ENCODE results near the gene PLCG2.
"Not testable (repeated sequence)": the region's sequence is repeated elsewhere in the genome, so short reads cannot be mapped to it uniquely, and the experiment has no call there.

The PLCG2 gene

GRCh38 chr16:81921085-81921814 lies 142.2 kb downstream of the PLCG2 start:
- no peak for DNase-seq

DNA sequence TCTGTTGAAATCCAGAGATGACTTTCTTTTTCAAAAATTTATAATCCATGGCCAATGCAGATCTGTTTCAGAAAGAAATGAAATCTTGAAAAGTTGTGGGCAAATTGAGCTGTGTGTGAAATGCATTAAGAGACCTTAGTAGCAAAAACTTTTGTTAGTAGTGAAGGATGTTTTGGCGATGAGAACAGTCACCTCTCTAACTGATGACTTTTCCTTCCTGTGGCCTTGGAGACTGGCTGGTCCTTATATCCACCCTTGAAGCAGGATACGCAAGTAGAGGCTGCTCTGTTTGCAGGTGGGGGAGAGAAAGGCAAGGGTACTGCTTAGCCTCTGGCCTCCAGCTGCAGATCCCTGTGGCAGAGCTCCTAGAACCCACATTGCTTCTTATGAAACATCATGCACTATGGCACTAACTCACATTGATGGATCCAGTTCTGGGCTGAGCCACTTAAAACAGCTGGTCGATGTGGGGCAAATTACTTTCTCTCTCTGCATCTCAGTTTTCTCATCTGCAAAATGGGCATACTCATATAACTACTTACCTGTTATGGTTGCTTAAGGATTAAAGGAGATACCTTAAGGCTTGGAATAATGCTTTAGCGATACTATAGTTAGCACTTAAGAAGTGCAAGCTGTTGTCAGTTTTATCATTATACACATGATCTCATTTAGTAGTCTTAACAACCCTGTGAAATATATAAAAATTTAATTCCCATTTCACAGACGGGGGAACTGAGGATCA lies 142.9 kb downstream of the PLCG2 start:
- no peak for DNase-seq

DNA sequence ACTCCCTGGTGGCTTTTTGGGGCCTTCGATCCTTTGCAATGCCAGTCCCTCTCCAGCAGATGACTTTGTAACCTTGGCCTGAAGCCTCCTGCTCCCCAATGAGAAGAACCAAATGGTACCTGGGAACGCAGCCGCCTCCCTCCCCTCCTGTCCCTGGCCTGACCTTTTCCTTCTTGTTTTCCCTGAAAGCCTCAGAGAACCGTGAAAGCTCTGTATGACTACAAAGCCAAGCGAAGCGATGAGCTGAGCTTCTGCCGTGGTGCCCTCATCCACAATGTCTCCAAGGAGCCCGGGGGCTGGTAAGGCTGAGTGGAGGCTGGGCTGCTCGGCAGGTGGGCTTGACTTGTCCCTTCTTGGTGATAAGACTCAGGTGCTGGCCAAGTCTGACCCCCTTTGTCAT lies 144.2 kb downstream of the PLCG2 start:
- DNase-seq, result no peak

DNA sequence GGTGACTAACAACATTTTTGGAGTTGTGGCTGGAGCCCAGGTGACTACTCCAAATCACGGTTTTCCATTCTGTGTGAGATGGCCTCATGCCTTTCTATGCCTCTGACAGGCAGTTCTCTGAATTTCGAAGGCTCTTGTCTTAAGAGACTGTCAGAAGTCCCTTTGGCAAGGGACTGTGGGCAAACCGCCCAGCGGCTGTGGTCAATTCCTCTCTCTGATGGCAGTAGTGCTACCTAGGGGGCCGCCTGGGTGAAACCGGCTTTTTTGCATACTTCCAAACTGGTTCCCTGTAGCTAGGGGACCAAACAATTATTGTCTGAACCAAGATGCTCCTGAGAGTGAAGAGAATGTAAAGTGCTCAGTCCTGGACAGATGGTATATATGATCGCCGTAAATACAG lies 145.9 kb downstream of the PLCG2 start:
- no peak for DNase-seq

- DNase-seq, result no peak
Measured at GRCh38 chr16:81926036-81926435, 146.9 kb downstream of the PLCG2 start.

DNA sequence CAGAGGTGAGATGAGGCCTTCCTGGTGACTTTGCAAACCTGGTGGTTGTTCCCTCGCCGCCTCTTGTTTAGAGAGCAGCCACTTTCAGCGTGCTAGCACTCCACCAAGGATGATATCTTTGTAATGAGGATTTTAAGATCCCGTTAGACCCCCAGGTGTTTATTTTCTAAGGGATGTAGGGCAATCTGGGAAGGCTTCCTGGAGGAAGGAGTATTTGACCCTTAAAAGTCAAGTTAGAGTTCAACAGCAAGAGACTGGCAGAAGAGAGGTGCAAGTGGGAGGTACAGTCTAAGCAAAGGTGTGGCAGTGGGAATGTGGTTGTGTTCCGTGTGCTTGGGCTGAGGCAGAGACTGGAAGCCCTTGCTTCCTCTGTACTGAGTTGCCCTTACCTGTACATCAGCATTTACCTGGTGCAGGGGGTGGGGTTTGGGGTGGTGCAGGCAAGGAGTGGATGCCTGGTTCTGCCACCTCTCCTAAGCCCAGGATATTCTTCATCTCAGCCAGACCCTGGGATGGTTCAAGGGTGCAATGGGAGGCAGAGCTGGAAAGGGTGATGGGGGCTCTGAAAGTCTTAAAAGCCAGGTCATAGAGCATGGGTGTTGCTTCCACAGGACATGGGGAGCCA lies 148.6 kb downstream of the PLCG2 start:
- no peak for DNase-seq

DNA sequence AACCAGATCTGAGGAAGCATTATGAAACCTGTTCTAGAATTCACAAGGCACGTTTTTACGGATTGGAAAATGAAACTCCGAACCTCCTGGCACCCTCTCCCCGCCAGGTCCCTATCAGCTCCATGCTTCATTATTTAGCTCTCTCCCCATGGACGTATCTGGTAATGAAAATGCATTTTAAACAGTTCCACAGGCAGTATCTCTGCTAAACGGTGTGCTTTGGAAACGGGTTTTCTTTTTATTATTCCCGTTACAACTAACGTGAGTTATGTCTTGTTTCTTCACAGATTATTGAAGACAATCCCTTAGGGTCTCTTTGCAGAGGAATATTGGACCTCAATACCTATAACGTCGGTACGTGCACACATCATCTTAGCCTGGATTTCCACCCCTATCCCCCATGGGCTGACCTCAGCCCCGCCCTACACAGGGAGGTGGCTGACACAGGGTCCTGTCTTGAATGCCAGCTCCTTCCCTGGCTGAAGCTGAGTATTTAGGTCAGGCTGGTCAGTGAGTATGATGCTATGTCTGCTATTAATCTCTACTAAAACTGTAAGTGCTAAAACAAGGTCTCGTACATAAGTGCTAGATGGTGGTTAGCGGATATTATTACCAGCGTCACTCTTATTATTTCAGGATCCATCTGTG lies 149.3 kb downstream of the PLCG2 start:
- DNase-seq, result no peak

DNA sequence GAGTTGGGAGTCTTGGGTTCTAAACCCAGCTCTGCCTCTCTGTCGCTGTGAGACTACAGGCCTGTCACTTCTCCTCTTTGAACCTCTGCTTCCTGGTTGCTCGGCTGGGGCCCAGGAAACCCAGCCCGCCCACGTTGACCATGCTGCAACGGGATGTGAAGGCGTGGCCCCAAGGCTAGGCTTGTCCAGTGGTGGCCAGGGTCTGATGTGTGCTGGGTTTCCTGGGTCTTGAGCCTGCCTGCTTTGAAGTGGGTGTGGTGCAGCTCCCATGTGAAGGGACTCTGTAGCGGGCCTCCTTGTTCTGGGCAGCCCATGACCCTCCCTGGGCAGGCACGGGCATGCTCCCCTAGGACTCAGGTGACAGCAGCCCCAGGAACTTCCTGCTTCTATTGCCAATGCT lies 149.9 kb downstream of the PLCG2 start:
- DNase-seq, result no peak

DNA sequence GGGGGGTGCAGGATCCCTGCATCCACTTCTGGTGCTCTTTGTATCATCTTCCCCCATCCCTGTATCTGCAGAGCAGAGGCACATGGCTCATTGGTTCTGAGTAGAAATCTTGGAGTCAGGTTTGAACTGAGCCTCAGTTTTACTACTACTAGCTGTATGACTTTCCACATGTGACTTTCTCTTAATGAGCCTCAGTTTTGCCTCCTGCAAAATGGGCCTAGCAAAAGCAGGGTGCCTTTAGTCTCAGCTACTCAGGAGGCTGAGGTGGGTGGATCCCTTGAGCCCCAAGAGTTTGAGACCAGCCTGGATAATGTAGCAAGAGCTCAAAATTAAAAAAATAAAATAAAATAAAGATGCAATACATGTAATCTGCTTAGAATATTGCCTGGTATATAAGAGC lies 150.8 kb downstream of the PLCG2 start:
- DNase-seq, result no peak

DNA sequence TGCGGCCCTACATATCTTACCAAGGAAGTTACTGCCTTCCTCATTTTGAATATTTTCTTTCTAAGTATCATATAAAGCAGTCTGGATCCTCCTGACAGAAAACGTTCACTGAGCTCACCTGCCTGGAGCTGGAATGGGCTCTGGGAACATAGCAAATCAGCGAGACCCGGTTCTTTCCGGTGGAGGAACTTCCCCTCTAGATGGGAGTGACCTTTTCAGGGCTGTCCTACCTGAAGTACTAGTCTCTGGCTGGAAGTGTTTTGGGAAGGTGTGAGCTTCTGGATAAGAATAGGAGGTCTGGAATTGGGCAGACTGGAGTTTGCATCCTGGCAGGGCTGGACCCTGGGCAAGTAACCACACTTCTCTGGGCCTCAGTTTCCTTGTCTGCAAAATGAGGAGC lies 152.8 kb downstream of the PLCG2 start:
- no peak for DNase-seq

- no peak for DNase-seq
Measured at GRCh38 chr16:81932668-81933067, 153.6 kb downstream of the PLCG2 start.

- DNase-seq, result no peak
Measured at GRCh38 chr16:81933361-81933760, 154.3 kb downstream of the PLCG2 start.

DNA sequence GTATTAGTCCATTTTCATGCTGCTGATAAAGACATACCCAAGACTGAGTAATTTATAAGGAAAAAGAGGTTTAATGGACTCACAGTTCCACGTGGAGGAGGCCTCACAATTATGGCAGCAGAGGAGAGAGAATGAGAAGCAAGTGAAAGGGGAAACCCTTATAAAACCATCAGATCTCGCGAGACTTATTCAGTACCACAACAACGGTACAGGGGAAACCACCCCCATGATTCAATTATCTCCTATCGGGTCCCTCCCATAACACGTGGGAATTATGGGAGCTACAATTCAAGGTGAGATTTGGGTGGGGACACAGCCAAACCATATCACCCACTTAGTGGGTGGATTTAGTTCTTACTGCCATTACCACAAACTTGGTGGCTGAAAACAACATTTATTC lies 155.6 kb downstream of the PLCG2 start:
- not testable (repeated sequence) for DNase-seq

GRCh38 chr16:81936209-81937000 lies 157.3 kb downstream of the PLCG2 start:
- no peak for DNase-seq

DNA sequence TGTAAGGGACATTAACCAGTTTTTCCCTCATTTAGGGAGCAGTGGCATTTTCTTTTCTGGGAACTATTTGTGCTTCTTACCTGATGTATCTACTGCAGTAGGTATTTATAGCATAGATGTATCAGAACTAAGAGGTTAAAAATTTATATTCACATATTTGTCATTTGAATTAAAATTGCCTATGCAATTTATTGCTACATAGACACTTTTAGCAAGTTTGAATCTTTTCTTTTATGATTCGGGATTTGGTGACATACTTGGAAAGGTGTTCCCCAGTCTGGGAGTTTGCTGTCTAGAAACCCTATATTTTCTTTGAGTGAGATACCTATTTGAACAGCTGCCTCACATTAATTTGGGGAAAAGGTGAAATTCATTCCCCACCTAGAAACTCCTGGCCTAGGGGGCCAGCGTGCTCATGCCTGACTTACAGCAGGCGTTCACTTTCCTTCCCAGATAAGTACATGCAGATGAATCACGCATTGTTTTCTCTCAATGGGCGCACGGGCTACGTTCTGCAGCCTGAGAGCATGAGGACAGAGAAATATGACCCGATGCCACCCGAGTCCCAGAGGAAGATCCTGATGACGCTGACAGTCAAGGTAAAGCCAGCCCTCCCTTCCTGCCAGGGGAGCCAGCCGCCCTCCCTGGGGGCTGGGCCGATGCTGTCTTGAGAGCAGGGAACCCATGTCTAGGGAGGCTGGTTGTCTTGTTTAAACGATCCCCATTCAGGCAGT lies 158.4 kb downstream of the PLCG2 start:
- DNase-seq, result no peak

- DNase-seq, result no peak
Measured at GRCh38 chr16:81938326-81939163, 159.5 kb downstream of the PLCG2 start.

DNA sequence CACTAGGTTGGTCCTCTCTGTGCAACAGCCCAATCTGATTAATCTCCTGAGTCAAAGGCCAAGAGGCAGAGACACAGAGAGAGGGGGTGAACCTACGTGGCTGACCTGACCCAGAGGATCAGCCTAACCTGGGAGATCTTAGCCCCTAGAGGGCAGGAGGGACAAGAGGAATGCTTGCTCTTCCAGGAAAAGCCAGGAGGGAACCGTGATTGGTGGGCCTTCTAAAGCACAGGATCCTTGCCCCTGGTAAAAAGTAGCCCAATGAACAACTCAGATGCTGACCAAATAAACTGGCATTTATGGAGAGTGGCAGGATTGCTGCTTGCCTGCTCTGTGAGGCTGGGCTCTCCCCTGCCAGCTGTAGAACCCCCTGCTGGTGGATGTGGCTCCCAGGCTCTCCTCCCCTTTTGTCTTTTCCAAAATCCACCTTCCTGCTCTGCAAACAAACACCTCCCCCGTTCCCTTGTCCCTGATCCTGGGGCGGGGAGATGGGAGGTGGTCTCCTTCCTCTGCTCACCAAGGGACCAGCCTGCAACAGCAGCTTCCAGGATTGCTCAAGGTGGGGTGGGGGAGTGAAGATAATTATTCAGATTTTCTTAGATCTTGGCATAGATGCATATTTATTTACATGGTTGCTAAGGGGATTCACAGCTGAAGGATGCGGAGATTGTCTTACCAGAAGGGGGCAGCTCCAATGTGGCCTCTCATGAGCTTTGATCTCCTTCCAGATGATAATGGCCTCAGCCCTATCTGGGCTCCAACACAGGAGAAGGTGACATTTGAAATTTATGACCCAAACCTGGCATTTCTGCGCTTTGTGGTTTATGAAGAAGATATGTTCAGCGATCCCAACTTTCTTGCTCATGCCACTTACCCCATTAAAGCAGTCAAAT lies 160.3 kb downstream of the PLCG2 start:
- no peak for DNase-seq

GRCh38 chr16:81940781-81941560 lies 161.9 kb downstream of the PLCG2 start:
- DNase-seq, result peak; percentile 76

DNA sequence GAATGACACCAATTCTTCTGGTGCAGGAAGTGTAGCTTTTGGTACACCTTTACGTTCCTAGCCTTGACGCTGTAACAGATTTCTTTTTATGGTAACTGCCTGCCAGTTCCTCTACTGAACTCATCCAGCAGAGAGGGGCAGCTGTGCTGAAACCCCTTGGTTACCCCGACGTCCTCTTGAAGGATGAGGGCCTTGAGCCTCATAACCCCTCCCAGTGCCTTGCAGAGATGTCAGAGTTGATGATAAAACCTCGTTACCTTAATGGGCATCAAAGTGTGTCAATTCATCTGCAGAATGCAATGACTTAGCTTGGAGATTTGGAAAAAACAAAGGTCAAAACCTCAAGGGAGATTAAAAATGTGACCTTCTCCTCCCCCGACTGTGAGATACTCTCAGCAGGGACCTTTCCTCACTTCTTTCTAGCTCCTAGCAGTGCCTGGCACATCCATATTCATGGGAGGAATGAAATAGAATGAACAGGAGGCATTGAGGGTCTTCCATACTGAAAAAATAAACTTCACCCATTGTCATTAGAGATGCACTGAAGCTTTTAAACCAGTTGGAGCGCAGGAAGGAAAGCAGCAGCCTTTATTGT lies 163.0 kb downstream of the PLCG2 start:
- DNase-seq, result peak; percentile 35

Measured in eye (tissue), 1 donor.